H1 (cell line): Measurements from ENCODE around the gene TTPAL. TPM values are rescaled to one million over a fixed set of nuclear protein-coding genes. Genes with fewer than 3 reads are reported as not detected.

Experiments
- CTCF ChIA-PET: fragments of 300-600 bp; sonication (Branson Sonifier 250); formaldehyde crosslinking; loops from one replicate; lab custom pipeline; 2021; ENCODE audit not compliant: partially characterized antibody; lab: Charles Lee
- POLR2A ChIA-PET: fragments of 300-600 bp; sonication (Branson Sonifier 250); formaldehyde crosslinking; loops from one replicate; lab custom pipeline; 2021; ENCODE audit warnings: inconsistent platforms; ENCODE audit not compliant: partially characterized antibody; lab: Charles Lee
- DNase-seq, 2 experiments: peaks; one replicate each; pipeline versions ENCODE4 v3.0.0 to v3.0.0-alpha.2; 2010 to 2022; ENCODE audit warnings: low spot score in 2 of 2, low read depth in 1 of 2, mixed read lengths in 1 of 2
- FAIRE-seq: peaks from 2 replicates; lab custom pipeline; 2011; peaks lifted over from hg19 to GRCh38; lab: Jason Lieb, UNC
- H2AFZ ChIP-seq: 2 replicates; pipeline ENCODE4 v1.8.1; 2012; ENCODE audit warnings: low read length, inconsistent platforms
- H2AK5ac ChIP-seq: 2 replicates; pipeline ENCODE4 v1.6.1; 2013; ENCODE audit warnings: low read depth, low read length
- H2BK120ac ChIP-seq: replicated peaks from 2 replicates; pipeline ENCODE3; 2013; ENCODE audit warnings: low read depth, low read length, inconsistent platforms
- H2BK12ac ChIP-seq: 2 replicates; pipeline ENCODE4 v1.6.1; 2013; ENCODE audit warnings: low read depth, low read length
- H2BK15ac ChIP-seq: 2 replicates; pipeline ENCODE4 v1.6.1; 2013; ENCODE audit warnings: low read length
- H2BK20ac ChIP-seq: 2 replicates; pipeline ENCODE4 v1.6.1; 2013; ENCODE audit warnings: low read length
- H2BK5ac ChIP-seq: 2 replicates; pipeline ENCODE4 v1.6.1; 2013; ENCODE audit warnings: low read depth, low read length
- H3K14ac ChIP-seq: 2 replicates; pipeline ENCODE4 v1.6.1; 2013; ENCODE audit warnings: inconsistent platforms; ENCODE audit not compliant: insufficient read length
- H3K18ac ChIP-seq: 2 replicates; pipeline ENCODE4 v1.6.1; 2013; ENCODE audit warnings: low read length; ENCODE audit errors: extremely low read depth
- H3K23ac ChIP-seq: 2 replicates; pipeline ENCODE4 v1.6.1; 2013; ENCODE audit warnings: inconsistent platforms; ENCODE audit not compliant: insufficient read length
- H3K23me2 ChIP-seq: 2 replicates; pipeline ENCODE4 v1.6.1; 2013; ENCODE audit warnings: low read depth, low read length
- H3K27ac ChIP-seq: 2 replicates; pipeline ENCODE4 v1.6.1; 2011; ENCODE audit warnings: low read depth, low read length, inconsistent platforms
- H3K27me3 ChIP-seq, 4 experiments: replicated peaks in 1 of 4; 1 replicate in 1 of 4; 2 replicates in 3 of 4; pipeline versions ENCODE4 v1.6.1 to v1.8.1; 2011 to 2013; ENCODE audit warnings: low read length in 3 of 4, mild to moderate bottlenecking in 3 of 4, inconsistent platforms in 2 of 4, mixed read lengths in 2 of 4, moderate library complexity in 1 of 4; ENCODE audit not compliant: control insufficient read depth in 3 of 4, insufficient read depth in 3 of 4; ENCODE audit errors: extremely low read depth in 1 of 4
- H3K36me3 ChIP-seq, 4 experiments: 2 replicates each; pipeline versions ENCODE4 v1.6.1 to v1.8.1; 2011 to 2013; ENCODE audit warnings: mild to moderate bottlenecking in 4 of 4, low read length in 3 of 4, moderate library complexity in 2 of 4, control low read depth in 1 of 4, inconsistent platforms in 1 of 4; ENCODE audit not compliant: insufficient read depth in 4 of 4, control insufficient read depth in 2 of 4
- H3K4ac ChIP-seq: replicated peaks from 2 replicates; pipeline ENCODE3; 2013; ENCODE audit warnings: low read length, low read depth, mixed read lengths, inconsistent platforms; ENCODE audit not compliant: insufficient read length
- H3K4me1 ChIP-seq, 4 experiments: replicated peaks in 1 of 4; 1 replicate in 1 of 4; 2 replicates in 3 of 4; pipeline versions ENCODE4 v1.6.1 to v1.8.1; 2011 to 2013; ENCODE audit warnings: low read length in 3 of 4, inconsistent platforms in 2 of 4, mixed read lengths in 1 of 4; ENCODE audit not compliant: insufficient read depth in 4 of 4, control insufficient read depth in 3 of 4
- H3K4me2 ChIP-seq, 2 experiments: 2 replicates each; pipeline versions ENCODE4 v1.6.1 to v1.8.1; 2011 to 2013; ENCODE audit warnings: low read depth in 2 of 2, low read length in 2 of 2, control low read depth in 1 of 2, inconsistent platforms in 1 of 2, mild to moderate bottlenecking in 1 of 2; ENCODE audit not compliant: insufficient read depth in 1 of 2
- H3K4me3 ChIP-seq, 4 experiments: fragments of 200-600, 300-600 bp in 1 of 4; sonication (generic), shearing (Covaris generic), sonication (Bioruptor Twin) in 1 of 4; 2 replicates each; pipeline versions ENCODE4 v1.5.1 to v1.8.1; 2011 to 2016; ENCODE audit warnings: low read length in 4 of 4, low read depth in 3 of 4, control low read depth in 2 of 4, inconsistent platforms in 2 of 4, mild to moderate bottlenecking in 2 of 4, mixed read lengths in 1 of 4, moderate library complexity in 1 of 4; ENCODE audit not compliant: insufficient read depth in 2 of 4; ENCODE audit errors: extremely low read depth in 1 of 4
- H3K56ac ChIP-seq: replicated peaks from 2 replicates; pipeline ENCODE3; 2013; ENCODE audit warnings: low read depth, mild to moderate bottlenecking, mixed read lengths, low read length, inconsistent platforms; ENCODE audit not compliant: insufficient read length
- H3K79me1 ChIP-seq: 2 replicates; pipeline ENCODE4 v1.6.1; 2013; ENCODE audit warnings: low read depth, low read length, control low read depth
- H3K79me2 ChIP-seq, 2 experiments: 2 replicates each; pipeline versions ENCODE4 v1.6.1 to v1.8.1; 2012 to 2013; ENCODE audit warnings: low read length in 2 of 2, mild to moderate bottlenecking in 2 of 2, inconsistent platforms in 1 of 2; ENCODE audit not compliant: insufficient read depth in 2 of 2, control insufficient read depth in 1 of 2
- H3K9ac ChIP-seq, 4 experiments: replicated peaks in 1 of 4; 1 replicate in 1 of 4; 2 replicates in 3 of 4; pipeline versions ENCODE4 v1.6.1 to v1.8.1; 2011 to 2013; ENCODE audit warnings: low read depth in 3 of 4, low read length in 3 of 4, control low read depth in 2 of 4, mild to moderate bottlenecking in 2 of 4, moderate library complexity in 2 of 4, inconsistent platforms in 1 of 4; ENCODE audit errors: extremely low read depth in 1 of 4
- H3K9me3 ChIP-seq, 2 experiments: 2 replicates each; pipeline versions ENCODE4 v1.6.1 to v1.8.1; 2012 to 2013; ENCODE audit warnings: mild to moderate bottlenecking in 2 of 2, moderate library complexity in 2 of 2, control low read depth in 1 of 2, inconsistent platforms in 1 of 2, low read depth in 1 of 2, low read length in 1 of 2, mixed read lengths in 1 of 2; ENCODE audit not compliant: insufficient read depth in 2 of 2
- H4K20me1 ChIP-seq, 2 experiments: replicated peaks in 1 of 2; 2 replicates each; pipeline versions ENCODE3 to v1.8.1; 2011 to 2013; ENCODE audit warnings: inconsistent platforms in 2 of 2, low read length in 2 of 2, mild to moderate bottlenecking in 1 of 2; ENCODE audit not compliant: insufficient read depth in 2 of 2, control insufficient read depth in 1 of 2
- H4K5ac ChIP-seq: 2 replicates; pipeline ENCODE4 v1.6.1; 2013; ENCODE audit warnings: low read length, low read depth, mixed read lengths, inconsistent platforms; ENCODE audit not compliant: insufficient read length
- H4K8ac ChIP-seq: 2 replicates; pipeline ENCODE4 v1.8.0; 2013; ENCODE audit warnings: mild to moderate bottlenecking, moderate library complexity, low read length, inconsistent platforms; ENCODE audit not compliant: insufficient read depth; ENCODE audit errors: extremely low read depth
- H4K91ac ChIP-seq: replicated peaks from 2 replicates; pipeline ENCODE3; 2013; ENCODE audit warnings: low read length, mixed read lengths, inconsistent platforms; ENCODE audit not compliant: insufficient read length
- RXRA ChIP-seq: IDR thresholded peaks from 2 replicates; pipeline ENCODE4 v1.6.1; 2011; ENCODE audit warnings: low read depth, mild to moderate bottlenecking, low read length, moderate library complexity; ENCODE audit not compliant: insufficient read depth
- SP1 ChIP-seq: IDR thresholded peaks from 2 replicates; pipeline ENCODE4 v1.6.1; 2011; ENCODE audit warnings: low read depth, low read length
- WGBS, 2 experiments: shearing (Covaris generic) in 1 of 2; methylation state at CpG; one replicate each; pipeline versions ENCODE4 v1.1.6 to v1.1.7; 2013 to 2015; ENCODE audit warnings: low lambda C conversion rate in 2 of 2, mixed read lengths in 2 of 2, inconsistent platforms in 1 of 2, low coverage in 1 of 2, missing lambda C conversion rate in 1 of 2; ENCODE audit not compliant: insufficient replicate concordance in 2 of 2, insufficient coverage in 1 of 2, insufficient read length in 1 of 2; ENCODE audit errors: extremely low coverage in 1 of 2, missing lambda C conversion rate in 1 of 2; 5-methylcytosine and 5-hydroxymethylcytosine counted together
- polyA plus RNA-seq, 7 experiments: library from polyadenylated mRNA; depleted of rRNA in 3 of 7; stranded (reverse) in 5 of 7; unstranded in 2 of 7; fragments of >200 nt in 5 of 7; fragments of 200-250 nt in 2 of 7; gene quantifications; 1 replicate in 5 of 7; 2 replicates in 1 of 7; 4 replicates in 1 of 7; pipeline versions ENCODE4 v1.2.1 to v1.2.3, GENCODE V29; 2011 to 2013; ENCODE audit warnings: missing spikeins in 2 of 7, mixed read lengths in 2 of 7
- total RNA-seq: library from RNA; stranded (reverse); fragmentation: NEBNext Ultra II Directional; extraction: Animal tissue kit (Norgen Biotek cat#: 25700); gene quantifications from 2 replicates; pipeline ENCODE4 v1.2.1, GENCODE V29; 2021

Gene TTPAL
- total and polyA plus RNA-seq, 2 of the 8 experiments (the other 6 are each of a cell fraction or from before 2014, with no cell fraction given): 2.8 to 14.0 TPM

DNA sequence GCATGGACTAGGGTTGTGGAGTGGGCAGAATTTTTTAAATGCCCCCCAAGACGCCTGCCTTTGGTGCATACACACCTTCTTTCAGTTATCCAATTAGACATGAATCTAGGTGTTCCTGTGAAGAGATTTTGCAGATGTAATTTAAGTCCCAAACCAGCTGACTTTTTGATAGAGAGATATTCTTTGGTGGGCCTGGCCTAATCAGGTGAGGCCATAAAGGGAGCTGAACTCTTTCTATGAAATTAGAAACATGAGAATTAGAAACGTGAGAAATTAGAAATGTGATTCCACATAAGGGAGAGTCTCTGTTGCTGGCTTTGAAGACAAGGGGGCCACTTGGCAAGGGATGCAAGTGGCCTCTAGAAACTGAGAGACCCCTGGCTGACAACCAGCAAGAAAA lies 36.4 kb upstream of the TTPAL start:
- H4K91ac ChIP-seq: no peak overlapping the region
- no peak overlapping the region for H2BK20ac ChIP-seq
- CTCF ChIA-PET: interaction anchor here (0.9 to 3.2 kb wide), 4 partner anchors 10 to 21 kb away, joined by 3 to 20 read pairs (median 4); no protein-coding TSS in a partner anchor
- no peaks in the 10 kb centered on the region for H3K79me2 ChIP-seq
- H3K27me3 ChIP-seq: no peaks in the 10 kb centered on the region
- POLR2A ChIA-PET: no interaction called here
- no peak overlapping the region for H2AK5ac ChIP-seq
- H2BK15ac ChIP-seq: no peak overlapping the region
- no peak overlapping the region for H3K4me3 ChIP-seq
- no peak overlapping the region for H3K9ac ChIP-seq
- no peaks in the 10 kb centered on the region for H3K36me3 ChIP-seq
- H3K56ac ChIP-seq: no peak overlapping the region
- no peak overlapping the region for H2BK12ac ChIP-seq
- FAIRE-seq: no peak
- no peaks in the 10 kb centered on the region for H3K23me2 ChIP-seq
- no peaks in the 10 kb centered on the region for H3K9me3 ChIP-seq
- H3K27ac ChIP-seq: no peak overlapping the region
- no peaks in the 10 kb centered on the region for H4K20me1 ChIP-seq
- 66% methylated on average over 2 of the region's 2 CpGs; no CpG with 5 or more reads in 1 of the 2 experiments for WGBS, 2 experiments
- H3K18ac ChIP-seq: no peak overlapping the region
- no peak overlapping the region for H4K8ac ChIP-seq
- no peak for DNase-seq
- no peak overlapping the region for H3K4ac ChIP-seq
- no peak overlapping the region for H2BK120ac ChIP-seq
- no peak overlapping the region for H4K5ac ChIP-seq
- no peak overlapping the region for H3K23ac ChIP-seq
- H3K4me2 ChIP-seq: no peak overlapping the region
- H2BK5ac ChIP-seq: no peak overlapping the region
- no peaks in the 10 kb centered on the region for H3K4me1 ChIP-seq
- no peaks in the 10 kb centered on the region for H3K79me1 ChIP-seq
- H2AFZ ChIP-seq: no peak overlapping the region
- H3K14ac ChIP-seq: no peak overlapping the region
- no peak for TF ChIP-seq RXRA
- TF ChIP-seq SP1: no peak
